Stomach (tissue), 9 donors: ENCODE data around the gene KCTD16. TPM values are rescaled to one million over a fixed set of nuclear protein-coding genes. Genes with fewer than 3 reads are reported as not detected.
A peak's percentile ranks its signal among the peaks of the same experiment; 100 is the strongest.

ENCODE experiments used
- DNase-seq, 2 donors: peaks; one replicate each; pipeline versions ENCODE4 v3.0.0 to v3.0.0-alpha.2; 2013 to 2019
- H3K27ac ChIP-seq, 5 donors: fragments of 200-600 bp in 4 of 5; sonication (generic) in 4 of 5; one replicate each; pipeline ENCODE4 v1.5.1; 2013 to 2019; ENCODE audit warnings: mild to moderate bottlenecking in 1 of 5, moderate library complexity in 1 of 5
- H3K27me3 ChIP-seq, 3 donors: fragments of 200-600 bp; sonication (generic); one replicate each; pipeline ENCODE4 v1.5.1; 2017 to 2019; ENCODE audit warnings: mixed run types in 1 of 3
- H3K36me3 ChIP-seq, 4 donors: fragments of 200-600 bp; sonication (generic); 1 replicate in 3 of 4; 2 replicates in 1 of 4; pipeline ENCODE4 v1.5.1; 2016 to 2019
- H3K4me1 ChIP-seq, 4 donors: fragments of 200-600 bp; sonication (generic); one replicate each; pipeline ENCODE4 v1.5.1; 2016 to 2019
- H3K4me3 ChIP-seq, 4 donors: fragments of 200-600 bp; sonication (generic) in 3 of 4; one replicate each; pipeline ENCODE4 v1.5.1; 2016 to 2019; ENCODE audit warnings: mild to moderate bottlenecking in 1 of 4
- H3K9me3 ChIP-seq, 4 donors: fragments of 200-600 bp; sonication (generic); one replicate each; pipeline ENCODE4 v1.5.1; 2016 to 2019
- EP300 ChIP-seq: sonication (generic); formaldehyde crosslinking; IDR thresholded peaks from one replicate; pipeline ENCODE4 v1.6.1; 2017; ENCODE audit warnings: antibody characterized with exemption
- POLR2A ChIP-seq, 4 donors: fragments of 450-650 bp; IDR thresholded peaks; one replicate each; pipeline ENCODE4 v1.6.1; 2016; ENCODE audit warnings: antibody characterized with exemption in 4 of 4, control low read depth in 2 of 4, mild to moderate bottlenecking in 1 of 4, moderate library complexity in 1 of 4
- POLR2AphosphoS5 ChIP-seq, 3 donors: sonication (generic); formaldehyde crosslinking; IDR thresholded peaks; one replicate each; pipeline ENCODE4 v1.6.1; 2016; ENCODE audit warnings: antibody characterized with exemption in 3 of 3
- WGBS, 5 donors: extraction: QIAGEN DNeasy Blood & Tissue Kit in 3 of 5; methylation state at CpG; one replicate each; pipeline versions ENCODE4 v1.1.5 to v1.1.7; 2013 to 2018; 5-methylcytosine and 5-hydroxymethylcytosine counted together
- intact Hi-C: fragments of 100-400 bp; cut with DNase I; formaldehyde crosslinking; loops from one replicate; pipeline ENCODE4 v1.15.1; 2023; ENCODE audit warnings: low total_unique reads
- polyA plus RNA-seq, 3 donors: library from polyadenylated mRNA; stranded (reverse); fragments of 200-250 nt; gene quantifications; one replicate each; pipeline ENCODE4 v1.2.3, GENCODE V29; 2013
- total RNA-seq, 5 donors: library from RNA; depleted of rRNA; stranded (reverse); fragments of >200 nt; gene quantifications; one replicate each; pipeline versions ENCODE4 v1.1.0 to v1.2.3, GENCODE V29; 2014 to 2016
- TF ChIP-seq, protein P1 (sequence below), 7 experiments: fragments of 450-650 bp in 4 of 7; fragments of 200-600 bp in 3 of 7; sonication (generic) in 3 of 7; IDR thresholded peaks; one replicate each; pipeline ENCODE4 v1.5.1; 2016 to 2019; ENCODE audit warnings: antibody characterized with exemption in 7 of 7, control low read depth in 2 of 7, mild to moderate bottlenecking in 1 of 7
- donor health status: healthy with polysubstance abuse.
- donor health status: Bipolar disorder and iron deficiency.
- donor health status: healthy.

Gene KCTD16
- total and polyA plus RNA-seq, 8 donors, result under 0.01 to 1.8 (median under 0.01) TPM; not detected in 4

DNA sequence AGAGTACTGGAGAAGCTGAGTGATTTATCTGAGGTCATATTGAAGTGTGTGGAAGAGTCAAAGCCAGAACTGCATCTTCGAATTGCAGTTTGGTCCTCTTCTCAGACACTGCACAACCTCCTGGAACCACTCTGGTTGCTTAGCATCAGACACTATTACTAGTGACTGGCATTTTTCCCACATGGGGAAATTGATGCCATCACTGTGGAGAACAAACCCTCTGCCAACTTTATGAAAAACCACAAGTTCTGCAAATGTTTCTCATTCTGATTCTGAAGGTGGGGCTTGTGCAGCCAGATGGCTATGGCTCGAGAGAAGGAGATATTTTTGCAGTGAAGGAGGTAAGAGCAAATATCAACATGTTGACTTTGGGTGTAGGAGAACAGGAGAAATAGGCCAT lies 67.2 kb downstream of the KCTD16 start:
- Histone ChIP-seq H3K27me3 (no peaks in the 10 kb centered on the region), H3K9me3 (no peaks in the 10 kb centered on the region), H3K4me3 (no peak overlapping the region), H3K27ac (no peak overlapping the region), H3K4me1 (no peaks in the 10 kb centered on the region), H3K36me3 (no peaks in the 10 kb centered on the region)
- intact Hi-C loops, result no loop called here
- no peak for TF ChIP-seq POLR2A (IDR thresholded peaks at IDR 0.05)
- no peak for TF ChIP-seq EP300
- TF ChIP-seq POLR2AphosphoS5 (IDR thresholded peaks at IDR 0.05), result no peak
- TF ChIP-seq, protein P1, sequence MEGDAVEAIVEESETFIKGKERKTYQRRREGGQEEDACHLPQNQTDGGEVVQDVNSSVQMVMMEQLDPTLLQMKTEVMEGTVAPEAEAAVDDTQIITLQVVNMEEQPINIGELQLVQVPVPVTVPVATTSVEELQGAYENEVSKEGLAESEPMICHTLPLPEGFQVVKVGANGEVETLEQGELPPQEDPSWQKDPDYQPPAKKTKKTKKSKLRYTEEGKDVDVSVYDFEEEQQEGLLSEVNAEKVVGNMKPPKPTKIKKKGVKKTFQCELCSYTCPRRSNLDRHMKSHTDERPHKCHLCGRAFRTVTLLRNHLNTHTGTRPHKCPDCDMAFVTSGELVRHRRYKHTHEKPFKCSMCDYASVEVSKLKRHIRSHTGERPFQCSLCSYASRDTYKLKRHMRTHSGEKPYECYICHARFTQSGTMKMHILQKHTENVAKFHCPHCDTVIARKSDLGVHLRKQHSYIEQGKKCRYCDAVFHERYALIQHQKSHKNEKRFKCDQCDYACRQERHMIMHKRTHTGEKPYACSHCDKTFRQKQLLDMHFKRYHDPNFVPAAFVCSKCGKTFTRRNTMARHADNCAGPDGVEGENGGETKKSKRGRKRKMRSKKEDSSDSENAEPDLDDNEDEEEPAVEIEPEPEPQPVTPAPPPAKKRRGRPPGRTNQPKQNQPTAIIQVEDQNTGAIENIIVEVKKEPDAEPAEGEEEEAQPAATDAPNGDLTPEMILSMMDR (IDR thresholded peaks at IDR 0.05), result no peak
- peak in 1 of 2 donors; percentile 9 for DNase-seq
- 32 to 47% (median 43%) methylated on average over 2 of the region's 2 CpGs for WGBS, 5 donors

DNA sequence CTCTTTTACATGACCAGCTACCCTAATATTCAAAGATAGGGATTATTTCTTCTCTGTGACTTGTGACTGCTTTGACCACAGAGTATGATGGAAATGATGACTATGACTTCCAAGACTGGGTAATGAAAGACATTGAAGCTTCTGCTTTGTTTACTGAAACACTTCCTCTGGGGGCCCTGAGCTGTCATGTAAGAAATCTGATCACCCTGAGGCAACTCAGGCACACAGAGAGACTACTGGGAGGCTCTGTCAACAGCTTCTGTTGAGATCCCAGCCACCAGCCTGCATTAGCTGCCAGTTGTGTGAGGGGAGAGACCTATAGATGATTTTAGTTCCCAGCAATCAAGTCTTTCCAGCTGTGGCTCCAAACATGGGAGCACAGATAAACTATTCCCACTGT lies 76.5 kb downstream of the KCTD16 start:
- no peak for DNase-seq
- no peak overlapping the region for H3K27ac ChIP-seq
- H3K9me3 ChIP-seq, result no peaks in the 10 kb centered on the region
- intact Hi-C loops, result no loop called here
- H3K4me3 ChIP-seq, result no peak overlapping the region
- H3K4me1 ChIP-seq, result no peaks in the 10 kb centered on the region
- H3K27me3 ChIP-seq, result no peaks in the 10 kb centered on the region
- TF ChIP-seq EP300 (no peak), POLR2A (IDR thresholded peaks at IDR 0.05) (no peak), POLR2AphosphoS5 (IDR thresholded peaks at IDR 0.05) (no peak)
- TF ChIP-seq, protein P1 (IDR thresholded peaks at IDR 0.05), result no peak
- no peaks in the 10 kb centered on the region for H3K36me3 ChIP-seq

DNA sequence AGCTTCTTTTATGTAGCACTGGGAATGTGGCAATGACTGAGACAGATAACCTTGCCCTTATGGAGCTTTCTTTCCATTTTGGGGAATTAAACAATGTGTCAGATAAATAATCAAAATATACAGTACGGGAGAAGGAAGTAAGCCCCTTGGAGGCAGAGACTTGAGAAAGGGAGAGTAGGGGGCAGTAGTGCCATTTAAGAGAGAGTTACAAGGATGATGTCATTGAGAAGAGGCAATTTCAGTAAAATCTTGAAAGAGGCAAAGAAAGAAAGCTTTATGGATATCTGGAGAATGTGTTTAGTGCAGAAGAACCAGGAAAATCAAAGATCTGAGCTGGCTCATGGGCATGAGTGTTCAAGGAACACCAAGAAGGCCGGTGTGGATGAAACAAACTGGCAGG lies 77.3 kb downstream of the KCTD16 start:
- DNase-seq, result no peak
- Histone ChIP-seq H3K9me3 (no peaks in the 10 kb centered on the region), H3K4me3 (no peak overlapping the region), H3K36me3 (no peaks in the 10 kb centered on the region), H3K4me1 (no peaks in the 10 kb centered on the region), H3K27me3 (no peaks in the 10 kb centered on the region), H3K27ac (no peak overlapping the region)
- 63 to 81% (median 78%) methylated on average over 2 of the region's 2 CpGs for WGBS, 5 donors
- TF ChIP-seq POLR2A (IDR thresholded peaks at IDR 0.05), result no peak
- TF ChIP-seq POLR2AphosphoS5 (IDR thresholded peaks at IDR 0.05), result no peak
- no peak for TF ChIP-seq EP300
- TF ChIP-seq, protein P1 (IDR thresholded peaks at IDR 0.05), result no peak
- intact Hi-C loops, result no loop called here

DNA sequence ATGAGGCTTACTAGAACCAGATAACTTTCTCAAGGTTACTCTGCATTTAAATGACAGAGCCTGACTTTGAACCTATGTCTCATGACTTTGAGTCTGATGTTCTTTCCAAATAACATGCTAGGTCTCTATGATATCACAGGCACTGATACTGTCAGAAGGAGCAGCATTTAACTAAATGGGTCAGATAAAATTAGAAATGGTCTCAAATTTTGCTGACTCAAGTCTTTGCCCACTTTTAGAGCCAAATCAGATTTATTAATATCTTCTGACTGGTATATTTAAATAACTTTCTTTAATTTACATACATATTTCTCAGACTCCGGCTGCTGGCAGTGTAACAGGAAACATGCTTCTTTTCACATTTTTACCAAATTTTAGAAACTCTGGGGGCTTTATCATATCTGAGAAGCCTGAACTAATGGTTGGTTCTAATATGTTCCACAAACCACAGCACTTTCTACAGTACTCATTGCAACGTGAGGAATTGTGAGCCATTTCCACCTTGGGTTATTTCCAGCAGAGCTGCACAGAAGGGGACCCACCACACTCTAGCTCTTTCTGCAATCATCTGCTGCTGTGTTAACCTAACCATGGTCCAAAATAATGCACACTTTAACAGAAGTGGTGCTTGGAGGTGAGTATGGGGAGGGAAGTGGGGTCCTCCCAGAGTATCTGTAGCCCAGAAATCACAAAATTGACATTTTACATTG lies 79.2 kb downstream of the KCTD16 start:
- no peaks in the 10 kb centered on the region for H3K4me1 ChIP-seq
- H3K27ac ChIP-seq, result no peak overlapping the region
- no peaks in the 10 kb centered on the region for H3K27me3 ChIP-seq
- no peaks in the 10 kb centered on the region for H3K9me3 ChIP-seq
- DNase-seq, result no peak
- intact Hi-C loops, result no loop called here
- whole genome bisulfite sequencing, 5 donors, result 41 to 63% (median 54%) methylated on average over 2 of the region's 2 CpGs
- TF ChIP-seq POLR2A (IDR thresholded peaks at IDR 0.05) (no peak), POLR2AphosphoS5 (IDR thresholded peaks at IDR 0.05) (no peak), EP300 (no peak)
- TF ChIP-seq, protein P1 (IDR thresholded peaks at IDR 0.05), result no peak
- H3K4me3 ChIP-seq, result no peak overlapping the region
- H3K36me3 ChIP-seq, result no peaks in the 10 kb centered on the region
